Activated naive CD4-positive, alpha-beta T cell treated with anti-CD3 and anti-CD28 coated beads, Interleukin-2, amount 50 U/mL, for 16 hours (primary cell): ENCODE measurements around the gene ASXL2.

ENCODE experiments used
- DNase-seq: peaks from one replicate; pipeline ENCODE4 v3.0.0-alpha.2; 2020

ASXL2 gene

GRCh38 chr2:25794544-25795276, 83.6 kb downstream of the ASXL2 start:
- no peak for DNase-seq

DNA sequence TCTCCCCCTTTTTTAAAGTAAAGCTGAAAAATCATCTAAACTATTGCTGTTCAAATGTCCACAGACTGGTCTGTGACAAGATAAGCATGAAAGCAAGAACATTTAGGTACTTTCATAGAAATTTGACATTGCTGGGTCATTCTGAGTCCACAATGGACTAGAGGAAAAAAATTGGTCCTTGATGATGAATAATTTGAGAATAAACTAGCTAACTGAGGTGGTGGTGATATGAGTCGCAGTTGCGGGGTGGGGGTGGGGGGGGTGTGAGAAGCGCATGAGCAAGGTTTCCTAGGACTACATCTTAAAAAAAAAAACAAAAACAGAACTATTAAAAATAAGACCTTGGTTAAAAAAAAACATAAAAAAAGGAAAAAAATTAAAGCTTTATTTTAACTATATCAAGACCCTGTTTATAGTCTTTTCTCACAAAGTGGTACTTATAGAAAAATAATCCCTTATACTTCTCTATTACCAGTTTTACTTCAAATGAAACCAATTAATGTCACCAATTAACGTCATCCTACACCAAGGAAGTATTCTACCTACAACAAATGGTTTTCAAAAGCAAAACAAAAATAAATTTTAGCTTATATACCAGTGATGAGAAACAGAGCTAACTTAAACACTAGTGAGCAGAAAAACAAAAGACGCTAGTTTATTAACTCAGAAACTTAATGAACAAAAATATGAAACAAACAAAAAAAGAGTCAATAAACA, 88.1 kb downstream of the ASXL2 start:
- DNase-seq = no peak

GRCh38 chr2:25788457-25788856, 89.8 kb downstream of the ASXL2 start:
- no peak for DNase-seq

- DNase-seq = no peak
These were observed 91.3 kb downstream of the ASXL2 start for GRCh38 chr2:25787020-25787419.

DNA sequence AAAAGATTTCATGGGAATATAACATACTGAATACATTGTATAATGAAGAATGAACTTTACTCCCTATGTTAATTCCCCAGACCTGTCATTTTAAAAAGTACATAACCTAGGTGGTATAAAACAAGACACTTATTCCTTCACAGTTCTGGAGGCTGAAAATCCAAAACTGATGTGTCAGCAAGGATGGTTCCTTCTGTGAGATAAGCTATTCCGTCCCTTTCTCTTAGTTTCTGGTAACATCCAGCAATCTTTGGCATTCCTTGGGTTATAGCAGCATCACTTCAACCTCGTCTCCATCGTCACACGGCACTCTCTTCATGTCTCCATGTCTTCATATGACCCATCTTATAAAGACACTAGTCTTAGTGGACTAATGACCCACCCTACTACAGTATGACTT, 93.9 kb downstream of the ASXL2 start:
- DNase-seq = no peak

GRCh38 chr2:25777077-25777476, 101.2 kb downstream of the ASXL2 start:
- DNase-seq = no peak

DNA sequence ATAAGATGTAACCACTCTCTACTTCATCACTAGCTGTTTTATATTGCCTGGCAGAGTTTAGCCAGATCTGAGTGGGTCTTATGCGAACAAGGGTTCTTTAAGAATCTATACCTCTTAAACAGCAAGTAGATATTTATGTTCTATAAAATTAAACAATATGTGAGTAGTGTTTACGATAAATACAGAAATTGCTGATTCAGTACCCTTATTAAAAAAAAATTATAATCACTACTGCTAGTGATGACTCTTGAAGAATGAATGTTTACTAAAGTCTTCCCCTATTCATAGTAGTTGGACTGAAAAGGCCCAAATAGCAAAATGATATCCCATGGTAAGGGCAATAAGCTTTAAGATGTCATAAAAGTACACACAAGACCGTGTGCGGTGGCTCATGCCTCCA, 106.2 kb downstream of the ASXL2 start:
- DNase-seq = no peak

DNA sequence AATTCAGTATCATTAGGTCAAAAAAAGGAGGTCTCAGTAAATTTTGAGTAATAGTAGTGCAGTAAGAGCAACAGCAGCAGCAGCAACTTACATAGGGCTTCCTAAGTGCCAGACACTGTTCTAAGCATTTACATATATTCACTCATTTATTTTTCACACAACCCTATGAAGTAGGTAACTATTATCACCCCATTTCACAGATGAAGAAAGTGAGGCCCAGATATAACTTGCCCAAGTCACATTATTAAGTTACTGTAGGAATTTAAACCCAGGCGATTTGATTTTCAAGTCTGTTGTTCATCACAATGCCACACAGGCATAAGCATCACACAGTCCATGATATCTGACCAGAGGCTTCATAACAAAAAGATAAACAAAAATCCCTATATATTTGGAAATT, 114.7 kb downstream of the ASXL2 start:
- DNase-seq = no peak

DNA sequence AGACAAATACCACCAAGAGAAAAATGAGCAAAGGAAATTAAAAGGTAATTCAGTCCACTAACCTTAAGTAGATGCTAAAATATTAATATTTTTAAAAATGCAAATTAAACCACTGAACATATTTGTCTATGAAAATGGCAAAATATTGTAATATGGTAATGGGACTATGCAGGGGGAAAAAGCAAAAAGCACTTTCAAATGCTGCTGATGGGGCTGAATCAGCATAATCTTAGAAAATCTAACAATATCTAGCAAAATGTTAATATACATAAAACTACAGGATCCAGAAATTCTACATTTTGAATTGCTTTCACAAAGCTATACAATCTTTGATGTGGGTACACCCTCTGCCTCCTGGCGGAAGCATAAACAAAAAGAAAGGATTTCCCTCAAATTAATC, 118.0 kb downstream of the ASXL2 start:
- DNase-seq = no peak

- DNase-seq = no peak
These were observed 119.9 kb downstream of the ASXL2 start for GRCh38 chr2:25758348-25758747.

GRCh38 chr2:25757906-25758305, 120.4 kb downstream of the ASXL2 start:
- DNase-seq = no peak

DNA sequence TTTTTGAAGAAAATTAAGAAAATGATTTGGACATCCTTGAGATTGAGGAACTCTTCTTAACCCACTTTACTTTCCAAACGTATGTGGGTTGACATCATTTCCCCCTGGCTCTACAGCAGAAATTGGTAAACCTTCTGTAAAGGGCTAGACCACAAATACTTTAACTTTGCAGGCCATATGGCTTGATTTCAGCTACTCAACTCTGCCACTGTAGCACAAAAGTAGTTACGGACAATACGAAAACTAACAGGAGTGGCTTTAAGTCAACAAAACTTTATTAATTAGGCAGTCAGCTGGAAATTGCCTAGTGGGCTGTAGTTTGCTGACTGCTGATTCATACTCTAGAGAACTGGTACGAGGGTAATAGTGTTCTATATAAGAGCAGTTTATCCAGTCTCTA, 121.8 kb downstream of the ASXL2 start:
- no peak for DNase-seq

GRCh38 chr2:25749676-25750075, 128.6 kb downstream of the ASXL2 start:
- DNase-seq = no peak

DNA sequence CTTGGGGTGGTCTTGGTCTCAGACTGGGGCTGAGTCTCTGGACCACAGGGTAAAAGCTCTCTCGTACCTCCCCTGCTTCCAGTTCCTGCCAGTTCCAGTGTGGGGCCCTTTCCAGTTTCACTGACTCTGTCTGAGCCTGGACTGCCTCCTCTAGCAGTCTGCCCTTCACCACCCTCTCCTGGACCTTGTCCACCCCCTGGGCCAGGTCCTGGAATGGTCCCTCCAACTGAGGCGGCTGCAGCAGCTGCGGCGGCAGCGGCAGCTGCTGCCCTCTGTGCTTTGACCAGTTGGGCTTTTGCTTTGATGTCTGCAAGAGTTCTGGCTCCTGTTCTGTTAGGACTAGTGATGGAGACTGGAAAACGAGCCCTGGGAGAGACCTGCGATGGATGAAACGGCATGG, 134.2 kb downstream of the ASXL2 start:
- DNase-seq = no peak

- no peak for DNase-seq
These were observed 135.0 kb downstream of the ASXL2 start for GRCh38 chr2:25743132-25743830.

- DNase-seq = no peak
These were observed 135.8 kb downstream of the ASXL2 start for GRCh38 chr2:25742501-25742900.

DNA sequence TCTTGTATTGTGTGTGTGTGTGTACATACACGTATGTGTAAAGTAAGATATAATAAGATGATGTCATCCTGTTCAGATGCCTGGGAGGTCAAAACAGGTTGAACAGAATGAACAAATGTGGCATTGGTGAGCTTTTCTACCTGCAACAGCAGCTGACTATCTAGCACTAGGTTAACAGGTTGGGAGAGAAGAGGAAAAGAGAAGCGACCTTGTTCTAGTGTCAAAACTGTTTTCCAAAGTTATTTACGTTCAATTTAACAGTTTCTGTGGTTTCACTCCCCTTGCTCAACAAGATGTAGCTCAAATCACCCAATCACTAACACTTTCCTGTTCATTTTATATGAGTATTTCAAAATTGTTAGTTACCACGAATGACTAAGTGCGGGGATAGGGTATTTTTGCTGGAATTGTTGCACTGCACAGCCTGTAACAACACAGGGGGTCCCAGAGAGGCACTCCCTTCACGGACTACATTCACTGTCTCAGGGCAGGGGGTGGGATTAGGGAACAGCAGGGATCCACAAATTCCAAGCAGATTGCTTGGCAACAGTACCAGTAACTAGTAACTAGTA, 137.4 kb downstream of the ASXL2 start:
- no peak for DNase-seq

GRCh38 chr2:25738383-25739343, 139.6 kb downstream of the ASXL2 start:
- no peak for DNase-seq

DNA sequence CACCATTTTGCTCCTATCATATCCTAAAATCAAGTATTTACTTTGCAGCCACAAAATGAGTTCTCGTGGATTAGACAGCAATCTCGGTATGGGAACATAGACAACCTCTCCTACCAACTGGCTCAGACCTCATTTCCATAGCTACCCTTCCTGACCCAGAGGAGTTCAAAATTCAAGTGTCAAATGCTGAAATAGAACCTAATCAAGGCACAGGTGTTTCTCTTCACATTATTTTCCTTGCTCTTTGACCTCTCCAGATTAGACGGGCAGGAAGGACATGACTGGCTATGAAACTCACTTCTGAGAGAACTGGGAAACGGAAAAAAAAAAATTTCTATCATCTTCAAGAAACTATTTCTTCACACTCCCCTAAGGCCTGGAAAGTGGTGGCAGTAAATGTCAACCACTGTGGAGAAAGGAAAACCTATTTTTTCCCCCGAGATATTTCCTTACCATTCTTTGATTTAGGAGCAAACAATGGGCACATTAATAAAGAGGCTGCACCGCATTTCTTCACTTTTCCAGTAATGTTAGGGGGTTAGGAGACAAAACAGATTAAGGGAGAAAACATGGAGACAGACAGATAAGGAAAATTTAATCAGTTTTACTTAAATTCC, 141.3 kb downstream of the ASXL2 start:
- DNase-seq = no peak

DNA sequence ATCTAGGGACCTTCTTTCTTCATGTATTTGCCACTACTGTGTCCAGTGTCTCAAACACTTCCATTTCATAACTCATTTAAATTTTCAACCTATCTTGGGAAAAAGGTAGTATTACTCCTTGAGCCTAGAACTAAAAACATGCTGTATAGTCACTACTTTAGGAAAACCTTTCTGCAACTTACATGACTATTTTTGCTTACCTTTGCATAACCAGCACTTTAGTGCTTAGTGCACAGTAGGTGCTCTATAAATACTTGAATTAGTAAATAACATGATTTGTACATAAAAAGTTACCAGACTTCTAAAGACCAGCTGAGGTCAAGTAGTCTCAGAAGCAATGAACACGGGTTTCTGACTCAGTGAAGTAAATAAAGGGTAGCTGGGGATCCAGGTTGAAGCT, 142.5 kb downstream of the ASXL2 start:
- DNase-seq = no peak

- no peak for DNase-seq
These were observed 149.7 kb downstream of the ASXL2 start for GRCh38 chr2:25728559-25728958.

GRCh38 chr2:25726522-25726921, 151.8 kb downstream of the ASXL2 start:
- DNase-seq = no peak
